ENCODE data around the gene GTPBP4.
A peak's percentile ranks its signal among the peaks of the same experiment; 100 is the strongest.

The GTPBP4 gene

GRCh38 chr10:1049425-1049958 lies 61.3 kb downstream of the GTPBP4 start:
- Histone ChIP-seq H3K4me3 (ENCODE audit: low read depth, low read length, poor library complexity, severe bottlenecking) (peak overlapping the region; percentile 95), H3K9me2 (ENCODE audit: low read depth, low read length) (no peaks in the 10 kb centered on the region), H3K9ac (ENCODE audit: low read length) (peak overlapping the region; percentile 94), H3K36me3 (ENCODE audit: insufficient read depth, low read length) (peaks cover 70% of the 10 kb centered on the region), H3F3A (ENCODE audit: insufficient read depth, low read length) (peaks cover 8% of the 10 kb centered on the region; the same call in 1 of the 2 replicates), H3K4me1 (ENCODE audit: insufficient read depth, low read length, severe bottlenecking) (peaks cover 45% of the 10 kb centered on the region), H3K27me3 (ENCODE audit: insufficient read depth, low read length) (no peaks in the 10 kb centered on the region), H2AFZ (ENCODE audit: low read length) (no peak overlapping the region), H3K4me2 (ENCODE audit: low read length) (peak overlapping the region; percentile 82), H4K20me1 (ENCODE audit: insufficient read depth, low read length) (no peaks in the 10 kb centered on the region), H3K79me2 (ENCODE audit: insufficient read depth, low read length) (peaks cover 42% of the 10 kb centered on the region), H3K9me3 (ENCODE audit: low read length) (no peaks in the 10 kb centered on the region), H3K27ac (ENCODE audit: low read depth, low read length, poor library complexity, severe bottlenecking) (peak overlapping the region; percentile 94)
- no peak for TF ChIP-seq CTCF (IDR thresholded peaks at IDR 0.05; ENCODE audit: low read length)

GRCh38 chr10:1050145-1050544 lies 61.9 kb downstream of the GTPBP4 start:
- Histone ChIP-seq H3K4me2 (ENCODE audit: low read length) (peak overlapping the region; percentile 82), H3K4me1 (ENCODE audit: insufficient read depth, low read length, severe bottlenecking) (peaks cover 45% of the 10 kb centered on the region), H3K79me2 (ENCODE audit: insufficient read depth, low read length) (peaks cover 43% of the 10 kb centered on the region), H3K9ac (ENCODE audit: low read length) (peak overlapping the region; percentile 94), H3K36me3 (ENCODE audit: insufficient read depth, low read length) (peaks cover 67% of the 10 kb centered on the region), H3F3A (ENCODE audit: insufficient read depth, low read length) (peaks cover 8% of the 10 kb centered on the region; the same call in 1 of the 2 replicates), H3K27me3 (ENCODE audit: insufficient read depth, low read length) (no peaks in the 10 kb centered on the region), H3K9me3 (ENCODE audit: low read length) (no peaks in the 10 kb centered on the region), H3K4me3 (ENCODE audit: low read depth, low read length, poor library complexity, severe bottlenecking) (peak overlapping the region; percentile 95), H3K27ac (ENCODE audit: low read depth, low read length, poor library complexity, severe bottlenecking) (peak overlapping the region; percentile 94), H4K20me1 (ENCODE audit: insufficient read depth, low read length) (no peaks in the 10 kb centered on the region), H2AFZ (ENCODE audit: low read length) (no peak overlapping the region), H3K9me2 (ENCODE audit: low read depth, low read length) (no peaks in the 10 kb centered on the region)
- no peak for TF ChIP-seq CTCF (IDR thresholded peaks at IDR 0.05; ENCODE audit: low read length)
- no peak for TF ChIP-seq EZH2 (IDR thresholded peaks at IDR 0.05; ENCODE audit: borderline replicate concordance, low read length)

GRCh38 chr10:1050554-1050953 lies 62.3 kb downstream of the GTPBP4 start:
- peak overlapping the region; percentile 82 for H3K4me2 ChIP-seq (ENCODE audit: low read length)
- no peak overlapping the region for H2AFZ ChIP-seq (ENCODE audit: low read length)
- no peaks in the 10 kb centered on the region for H3K9me3 ChIP-seq (ENCODE audit: low read length)
- peaks cover 8% of the 10 kb centered on the region; the same call in 1 of the 2 replicates for H3F3A ChIP-seq (ENCODE audit: insufficient read depth, low read length)
- peaks cover 45% of the 10 kb centered on the region for H3K4me1 ChIP-seq (ENCODE audit: insufficient read depth, low read length, severe bottlenecking)
- TF ChIP-seq CTCF (IDR thresholded peaks at IDR 0.05; ENCODE audit: low read length) = peak; percentile 22; the same call in 1 of the 2 replicates
- no peak for TF ChIP-seq EZH2 (IDR thresholded peaks at IDR 0.05; ENCODE audit: borderline replicate concordance, low read length)
- peaks cover 63% of the 10 kb centered on the region for H3K36me3 ChIP-seq (ENCODE audit: insufficient read depth, low read length)
- H3K9me2 ChIP-seq (ENCODE audit: low read depth, low read length) = no peaks in the 10 kb centered on the region
- H4K20me1 ChIP-seq (ENCODE audit: insufficient read depth, low read length) = no peaks in the 10 kb centered on the region
- H3K9ac ChIP-seq (ENCODE audit: low read length) = peak overlapping the region; percentile 94
- no peaks in the 10 kb centered on the region for H3K27me3 ChIP-seq (ENCODE audit: insufficient read depth, low read length)
- H3K79me2 ChIP-seq (ENCODE audit: insufficient read depth, low read length) = peaks cover 43% of the 10 kb centered on the region
- peak overlapping the region; percentile 94 for H3K27ac ChIP-seq (ENCODE audit: low read depth, low read length, poor library complexity, severe bottlenecking)
- peak overlapping the region; percentile 95 for H3K4me3 ChIP-seq (ENCODE audit: low read depth, low read length, poor library complexity, severe bottlenecking)
